GM18502 (cell line): ENCODE measurements around the gene TULP4.
"Not testable (repeated sequence)": the region's sequence is repeated elsewhere in the genome, so short reads cannot be mapped to it uniquely, and the experiment has no call there.

Experiments
- ATAC-seq: cut with Tn5 transposase; IDR thresholded peaks from one replicate; pipeline ENCODE4 v1.9.1; 2021; ENCODE audit warnings: mild to moderate bottlenecking; ENCODE audit not compliant: unreplicated experiment, poor library complexity

The TULP4 gene

DNA sequence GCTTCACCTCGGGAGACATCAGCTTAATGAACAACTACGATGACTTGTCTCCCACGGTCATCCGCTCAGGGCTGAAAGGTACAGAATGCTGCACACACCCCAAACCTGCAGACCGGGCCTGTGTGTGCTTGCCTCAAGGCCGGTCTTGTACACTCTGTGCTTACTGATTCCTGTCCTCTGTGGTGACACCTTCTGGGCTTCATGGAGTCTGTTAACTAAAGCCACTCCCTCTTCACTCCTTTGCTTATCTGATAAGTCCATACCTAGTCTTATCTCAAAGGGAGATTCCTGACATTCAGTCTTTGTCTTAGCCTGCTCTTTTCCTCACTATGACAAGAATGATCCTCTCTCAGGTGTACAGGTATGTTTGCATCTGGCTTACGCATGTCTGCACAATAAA lies 139.9 kb downstream of the TULP4 start:
- no peak for ATAC-seq

- no peak for ATAC-seq
Observed at GRCh38 chr6:158457131-158457530, 144.9 kb downstream of the TULP4 start.

DNA sequence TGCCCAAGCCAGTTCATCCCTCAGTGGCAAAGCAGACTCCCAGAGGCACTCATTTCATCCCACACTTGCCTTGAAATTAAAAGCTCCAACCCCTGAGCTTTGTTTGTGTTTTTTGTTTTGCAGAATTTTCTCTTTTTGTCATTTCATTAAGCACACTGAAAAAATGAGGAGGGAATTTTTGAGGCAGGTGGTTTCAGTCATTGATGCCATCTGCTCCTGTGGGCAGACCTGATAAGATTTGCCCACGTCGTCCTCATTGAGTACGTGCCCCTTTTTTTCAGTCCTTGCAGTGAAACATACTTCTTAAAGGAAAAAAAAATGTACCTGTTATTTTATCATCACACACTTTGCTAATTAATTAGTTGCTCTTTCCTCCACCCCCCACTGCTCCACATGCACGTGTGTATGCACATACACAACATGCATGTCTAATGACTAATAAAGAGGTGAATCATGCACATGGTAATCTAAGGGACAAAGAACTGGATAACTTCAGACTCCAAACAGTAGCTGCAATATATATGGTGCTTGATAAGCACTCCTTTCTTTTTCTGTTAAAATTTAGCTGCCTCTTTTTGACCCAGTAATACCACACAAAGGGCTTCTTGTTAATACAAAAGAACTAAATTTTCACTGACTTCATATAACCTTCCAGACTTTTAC lies 145.5 kb downstream of the TULP4 start:
- no peak for ATAC-seq

DNA sequence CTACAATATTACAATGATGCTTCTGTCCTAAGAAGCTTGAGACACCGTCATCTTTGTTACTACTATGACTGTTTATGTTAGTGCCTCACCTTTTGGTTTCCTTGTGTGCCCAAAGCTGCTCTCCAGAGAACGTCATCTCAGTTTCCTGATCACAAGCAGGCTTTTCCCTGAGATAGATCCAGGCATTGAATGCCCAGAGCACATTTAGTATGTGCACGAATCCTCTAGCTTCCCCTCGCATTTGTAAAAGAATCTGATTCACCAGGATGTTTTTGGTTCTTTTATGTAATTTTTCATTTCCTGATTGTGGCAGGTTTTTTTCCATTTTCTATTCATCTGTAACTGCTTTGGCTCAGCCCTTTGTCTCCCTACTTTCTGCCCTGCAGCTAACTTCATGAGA lies 147.5 kb downstream of the TULP4 start:
- no peak for ATAC-seq

- ATAC-seq = no peak
Observed at GRCh38 chr6:158460602-158461169, 148.4 kb downstream of the TULP4 start.

DNA sequence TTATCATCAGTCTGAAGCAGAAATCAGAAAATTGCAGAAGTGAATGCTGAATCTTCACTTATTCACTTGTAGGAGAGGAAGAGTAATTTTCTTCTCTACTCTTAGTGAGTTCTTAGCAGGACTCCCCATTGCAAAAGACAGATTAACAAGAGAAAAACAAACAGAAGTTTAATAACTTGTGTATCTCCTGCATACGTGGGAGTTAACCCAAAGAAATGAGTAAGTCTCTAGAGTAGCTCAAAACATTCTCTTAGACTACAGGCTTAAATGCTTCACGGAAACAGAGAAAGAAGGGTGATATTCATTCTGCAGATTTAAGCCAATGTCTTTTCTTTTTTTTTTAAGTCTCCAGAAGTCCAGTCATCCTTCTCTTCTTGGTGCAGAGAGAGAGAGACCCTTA lies 149.7 kb downstream of the TULP4 start:
- ATAC-seq = no peak

DNA sequence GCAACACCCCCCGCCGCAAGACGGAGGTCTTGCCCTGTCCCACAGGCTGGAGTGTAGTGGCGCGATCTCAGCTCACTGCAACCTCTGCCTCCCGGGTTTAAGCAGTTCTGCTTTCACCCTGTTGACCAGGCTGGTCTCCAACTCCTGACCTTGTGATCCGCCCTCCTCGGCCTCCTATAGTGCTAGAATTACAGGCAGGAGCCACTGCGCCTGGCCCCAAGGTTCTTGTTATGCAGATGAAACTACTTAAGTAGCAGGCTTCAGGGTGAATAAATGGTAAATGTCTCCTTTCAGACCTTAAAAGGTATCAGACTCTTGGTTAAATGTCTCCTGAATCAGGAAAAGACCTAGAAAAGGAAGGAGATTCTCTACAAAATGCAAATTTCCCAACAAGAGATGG lies 152.2 kb downstream of the TULP4 start:
- no peak for ATAC-seq

DNA sequence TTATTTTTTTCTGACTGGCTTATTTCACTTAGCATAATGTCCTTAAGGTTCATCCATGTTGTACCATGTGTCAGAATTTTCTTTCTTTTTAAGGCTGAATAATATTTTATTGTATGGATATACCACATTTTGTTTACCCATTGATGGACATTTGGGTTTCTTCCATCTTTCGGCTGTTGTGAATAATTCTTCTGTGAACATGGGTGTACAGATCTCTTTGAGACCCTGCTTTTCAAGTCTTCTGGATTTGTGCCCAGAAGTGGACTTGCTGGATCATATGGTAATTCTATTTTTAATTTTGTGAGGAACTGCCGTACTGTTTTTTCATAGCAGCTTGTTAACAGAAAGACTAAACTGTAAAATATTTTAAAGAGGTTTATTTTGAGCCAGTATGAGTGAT lies 153.0 kb downstream of the TULP4 start:
- ATAC-seq = no peak

GRCh38 chr6:158465747-158466146 lies 153.5 kb downstream of the TULP4 start:
- ATAC-seq = no peak

GRCh38 chr6:158467923-158468322 lies 155.7 kb downstream of the TULP4 start:
- ATAC-seq = no peak

- no peak for ATAC-seq
Observed at GRCh38 chr6:158468666-158469065, 156.4 kb downstream of the TULP4 start.

- not testable (repeated sequence) for ATAC-seq
Observed at GRCh38 chr6:158470023-158470422, 157.8 kb downstream of the TULP4 start.

- ATAC-seq = no peak
Observed at GRCh38 chr6:158471339-158471738, 159.1 kb downstream of the TULP4 start.

- ATAC-seq = no peak
Observed at GRCh38 chr6:158472447-158472846, 160.2 kb downstream of the TULP4 start.

- peak; percentile 14 for ATAC-seq
Observed at GRCh38 chr6:158474961-158475343, 162.7 kb downstream of the TULP4 start.

DNA sequence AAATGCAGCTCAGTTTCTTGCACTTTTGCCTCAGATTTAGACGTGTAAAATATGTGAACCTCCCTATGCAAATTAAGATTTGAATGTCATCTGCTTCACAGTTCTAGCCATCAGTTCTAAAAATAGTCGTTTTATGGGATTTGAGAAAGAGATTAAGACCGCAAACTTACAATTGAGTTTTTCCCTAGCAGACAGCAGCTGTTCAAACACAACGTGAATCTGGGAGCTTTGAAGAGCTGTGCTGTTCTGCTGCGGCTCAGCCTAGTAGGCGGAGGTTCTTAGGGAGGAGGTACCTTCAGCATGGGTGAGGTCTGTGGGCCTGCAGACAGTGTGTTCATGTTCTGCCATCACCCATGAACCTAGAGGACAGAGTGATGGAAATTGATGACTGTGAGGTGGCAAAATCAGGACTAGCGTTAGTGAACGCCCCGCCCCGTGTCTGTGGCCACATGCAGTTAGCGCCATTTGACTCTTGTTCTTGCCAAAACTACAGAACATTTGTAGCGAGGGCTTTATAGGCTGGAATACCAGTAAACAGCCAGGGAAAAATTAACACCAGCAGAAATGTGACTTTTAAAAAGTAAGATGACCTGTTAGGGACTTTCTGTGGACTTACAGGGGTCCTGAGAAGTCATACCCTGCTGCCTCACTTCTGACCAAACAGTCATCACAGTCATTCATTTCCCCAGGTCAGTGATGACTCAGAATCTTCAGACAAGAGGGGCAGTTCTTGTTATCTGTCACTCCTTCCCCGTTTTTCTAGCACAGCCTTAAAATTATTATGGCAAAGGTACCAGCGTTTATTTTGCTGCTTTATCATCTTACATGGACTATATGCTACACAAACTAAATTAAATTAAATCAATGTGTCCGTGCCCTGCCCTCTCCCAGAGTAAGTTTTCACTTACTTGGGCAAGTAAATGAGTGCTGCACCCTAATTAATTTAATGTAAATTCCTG lies 163.4 kb downstream of the TULP4 start:
- ATAC-seq = peak; percentile 85

GRCh38 chr6:158476389-158476788 lies 164.1 kb downstream of the TULP4 start:
- ATAC-seq = peak; percentile 11

- not testable (repeated sequence) for ATAC-seq
Observed at GRCh38 chr6:158477722-158478121, 165.5 kb downstream of the TULP4 start.

DNA sequence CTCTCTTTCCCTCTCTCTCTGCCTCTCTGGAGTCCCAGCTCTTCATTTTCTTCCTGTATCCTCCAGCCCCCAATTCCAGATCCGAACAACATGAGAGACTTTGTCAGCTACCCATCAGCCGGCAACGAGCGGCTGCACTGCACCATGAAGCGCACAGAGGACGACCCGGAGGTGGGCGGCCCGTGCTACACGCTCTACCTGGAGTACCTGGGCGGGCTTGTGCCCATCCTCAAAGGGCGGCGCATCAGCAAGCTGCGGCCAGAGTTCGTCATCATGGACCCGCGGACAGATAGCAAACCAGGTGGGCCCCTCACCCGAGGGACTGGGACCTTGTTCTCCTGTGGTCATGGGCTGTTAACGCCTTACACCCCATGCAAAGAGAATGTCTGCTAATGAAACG lies 168.7 kb downstream of the TULP4 start:
- ATAC-seq = no peak

GRCh38 chr6:158481690-158482473 lies 169.6 kb downstream of the TULP4 start:
- ATAC-seq = no peak
